Neuron (in vitro differentiated cells): ENCODE results near the gene KDM8.

ENCODE experiments used
- H2AFZ ChIP-seq: one replicate; pipeline ENCODE4 v1.6.1; 2013; ENCODE audit warnings: low read depth, mild to moderate bottlenecking, inconsistent platforms, low read length, moderate library complexity
- H3K27me3 ChIP-seq: one replicate; pipeline ENCODE4 v1.6.1; 2013; ENCODE audit warnings: low read length; ENCODE audit not compliant: insufficient read depth
- H3K36me3 ChIP-seq: one replicate; pipeline ENCODE4 v1.6.1; 2013; ENCODE audit warnings: low read length; ENCODE audit not compliant: insufficient read depth
- H3K4me1 ChIP-seq: one replicate; pipeline ENCODE4 v1.6.1; 2013; ENCODE audit warnings: low read length; ENCODE audit not compliant: insufficient read depth
- H3K4me3 ChIP-seq: 2 replicates; pipeline ENCODE4 v1.5.1; 2013; ENCODE audit warnings: mild to moderate bottlenecking, low read length, moderate library complexity
- H3K9me3 ChIP-seq: one replicate; pipeline ENCODE4 v1.6.1; 2013; ENCODE audit warnings: low read length

KDM8 gene

DNA sequence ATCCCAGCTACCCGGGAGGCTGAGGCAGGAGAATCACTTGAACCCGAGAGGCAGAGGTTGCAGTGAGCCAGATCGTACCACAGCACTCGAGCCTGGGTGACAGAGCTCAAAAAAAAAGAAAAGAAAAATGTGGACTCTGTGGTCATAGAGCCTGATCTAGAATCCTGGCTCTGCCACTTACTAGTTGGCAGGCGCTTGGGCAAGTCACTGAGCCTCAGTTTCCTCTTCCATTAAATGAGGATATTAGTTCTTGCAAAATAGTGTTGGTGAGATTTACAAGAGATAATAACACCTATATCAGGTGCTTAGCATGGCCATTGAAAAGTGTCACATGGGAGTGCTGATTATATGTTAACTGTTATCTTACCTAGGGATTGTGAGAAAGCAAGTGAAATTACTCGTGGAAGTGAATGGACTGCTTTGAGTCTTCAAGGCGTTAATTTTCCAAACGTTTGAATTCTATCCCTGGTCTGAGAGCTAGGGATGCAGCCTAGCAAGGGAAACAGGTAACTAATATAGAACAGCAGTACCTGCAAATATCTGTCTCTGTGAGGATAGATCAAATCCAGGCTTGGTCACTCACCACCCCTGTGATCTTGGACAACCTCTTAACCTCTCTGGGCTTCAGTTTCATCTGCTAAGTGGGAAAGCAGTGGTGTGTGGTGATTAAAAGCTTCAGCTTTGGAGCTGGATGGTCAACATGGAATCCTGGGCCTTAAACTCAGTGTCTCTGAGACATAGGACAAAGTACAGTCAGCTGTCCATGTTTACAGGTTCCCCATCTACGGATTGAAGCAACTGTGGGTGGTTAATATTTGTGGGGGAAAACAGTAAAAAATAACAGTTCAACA, 66.2 kb downstream of the KDM8 start:
- peak overlapping the region; percentile 53 for H2AFZ ChIP-seq
- peaks cover 6% of the 10 kb centered on the region for H3K4me1 ChIP-seq
- no peaks in the 10 kb centered on the region for H3K9me3 ChIP-seq
- H3K36me3 ChIP-seq, result no peaks in the 10 kb centered on the region
- H3K4me3 ChIP-seq, result peak overlapping the region; percentile 58
- no peaks in the 10 kb centered on the region for H3K27me3 ChIP-seq

DNA sequence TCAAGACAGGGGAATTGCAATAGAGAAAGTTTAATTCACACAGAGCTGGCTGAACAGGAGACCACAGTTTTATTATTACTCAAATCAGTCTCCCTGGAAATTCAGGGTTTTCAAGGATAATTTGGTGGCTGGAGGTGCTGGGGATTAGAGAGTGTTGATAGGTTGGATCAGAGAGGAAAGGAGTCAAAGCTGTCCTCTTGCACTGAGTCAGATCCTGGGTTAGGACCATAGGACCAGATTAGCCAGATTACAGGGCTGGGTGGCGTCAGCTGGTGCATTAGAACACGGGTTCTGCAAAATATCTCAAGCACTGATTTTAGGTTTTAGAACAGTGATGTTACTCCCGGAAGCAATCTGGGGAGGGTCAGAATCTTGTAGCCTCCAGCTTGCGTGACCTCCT, 67.0 kb downstream of the KDM8 start:
- no peaks in the 10 kb centered on the region for H3K27me3 ChIP-seq
- H2AFZ ChIP-seq, result no peak overlapping the region
- no peaks in the 10 kb centered on the region for H3K9me3 ChIP-seq
- H3K4me3 ChIP-seq, result no peak overlapping the region
- no peaks in the 10 kb centered on the region for H3K36me3 ChIP-seq
- peaks cover 6% of the 10 kb centered on the region for H3K4me1 ChIP-seq
